HG03439 (cell line): ENCODE data around the gene GATAD2B.
"Not testable (repeated sequence)": the region's sequence is repeated elsewhere in the genome, so short reads cannot be mapped to it uniquely, and the experiment has no call there.

Source experiments
- ATAC-seq: cut with Tn5 transposase; IDR thresholded peaks from one replicate; pipeline ENCODE4 v1.9.1; 2021; ENCODE audit warnings: mild to moderate bottlenecking, moderate library complexity; ENCODE audit not compliant: unreplicated experiment

The GATAD2B gene

DNA sequence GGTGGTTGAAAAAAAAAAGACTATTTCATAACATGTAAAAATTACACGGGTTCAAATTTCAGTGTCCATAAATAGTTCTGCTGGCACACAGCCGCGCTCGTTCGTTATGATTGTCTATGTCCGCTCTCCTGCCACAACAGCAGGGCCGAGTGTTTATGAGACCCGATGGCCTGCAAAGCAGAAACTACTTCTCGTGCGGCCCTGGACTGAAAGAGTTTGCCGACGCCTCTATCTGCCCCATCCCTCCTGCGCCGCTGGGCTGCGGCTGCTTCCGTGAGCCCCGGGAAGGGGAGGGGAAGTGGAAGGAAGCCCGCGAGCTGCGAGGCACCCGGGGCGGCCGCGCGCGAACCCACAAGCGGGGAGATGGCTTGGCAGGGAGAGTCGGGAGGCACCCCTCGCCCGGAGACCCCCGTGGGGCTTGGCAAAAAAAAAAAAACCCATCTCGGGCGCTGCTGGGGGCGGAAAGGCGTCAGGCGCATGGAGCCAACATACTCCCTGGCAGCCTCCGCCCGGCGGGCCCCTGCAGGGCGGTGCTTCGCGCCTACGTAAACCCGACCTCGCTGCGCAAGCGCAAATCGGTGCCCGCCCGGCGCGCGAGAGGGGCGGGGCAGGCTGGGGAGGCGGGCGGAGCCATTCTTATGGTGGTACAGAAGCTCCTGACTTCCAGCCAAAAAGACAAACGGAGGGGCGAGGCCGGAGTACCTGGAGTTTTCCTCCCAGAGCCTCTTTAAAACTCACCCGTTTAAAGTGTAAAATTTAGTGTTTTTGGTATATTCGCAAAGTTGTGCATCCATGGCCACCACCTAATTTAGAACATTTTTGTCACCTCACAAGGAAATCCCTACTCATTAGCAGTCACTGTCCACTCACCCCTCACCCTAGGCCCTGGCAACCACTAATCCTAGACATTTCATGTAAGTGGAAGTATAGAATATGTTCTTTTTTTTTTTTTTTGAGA lies 139.3 kb downstream of the GATAD2B start:
- peak; percentile 92 for ATAC-seq

DNA sequence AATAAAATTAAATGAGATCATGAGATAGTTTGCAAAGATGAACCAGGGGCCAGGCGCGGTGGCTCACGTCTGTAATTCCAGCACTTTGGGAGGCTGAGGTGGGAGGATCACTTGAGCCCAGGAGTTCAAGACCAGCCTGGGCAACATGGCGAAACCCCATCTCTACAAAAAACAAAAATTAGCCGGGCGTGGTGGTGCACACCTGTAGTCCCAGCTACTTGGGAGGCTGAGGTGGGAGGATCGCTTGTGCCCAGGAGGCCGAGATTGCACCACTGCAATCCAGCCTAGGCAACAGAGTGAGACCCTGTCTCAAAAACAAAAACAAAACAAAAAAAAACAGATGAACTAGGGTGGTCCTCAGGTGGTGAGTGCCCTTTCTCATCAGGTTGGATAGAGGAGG lies 140.1 kb downstream of the GATAD2B start:
- not testable (repeated sequence) for ATAC-seq

DNA sequence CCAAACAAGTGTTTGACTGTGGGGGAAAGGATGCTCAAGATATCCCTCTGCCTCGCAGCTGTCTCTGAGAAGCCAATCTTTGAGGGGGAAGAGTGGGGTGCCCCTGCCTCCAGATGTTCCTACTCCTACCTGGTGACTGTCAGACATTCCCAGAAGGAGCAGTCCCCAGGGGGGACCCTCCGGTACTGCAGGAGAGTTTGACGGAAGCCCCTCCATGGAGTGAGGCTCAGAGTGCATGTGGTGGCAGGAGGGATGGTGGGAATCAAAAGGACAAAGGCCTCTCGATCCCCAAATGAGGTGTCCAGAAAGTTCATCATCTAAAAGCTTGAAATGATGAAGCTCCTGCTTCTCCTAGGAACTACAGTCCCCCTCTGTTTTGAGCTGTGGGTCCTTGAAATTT lies 142.2 kb downstream of the GATAD2B start:
- no peak for ATAC-seq

DNA sequence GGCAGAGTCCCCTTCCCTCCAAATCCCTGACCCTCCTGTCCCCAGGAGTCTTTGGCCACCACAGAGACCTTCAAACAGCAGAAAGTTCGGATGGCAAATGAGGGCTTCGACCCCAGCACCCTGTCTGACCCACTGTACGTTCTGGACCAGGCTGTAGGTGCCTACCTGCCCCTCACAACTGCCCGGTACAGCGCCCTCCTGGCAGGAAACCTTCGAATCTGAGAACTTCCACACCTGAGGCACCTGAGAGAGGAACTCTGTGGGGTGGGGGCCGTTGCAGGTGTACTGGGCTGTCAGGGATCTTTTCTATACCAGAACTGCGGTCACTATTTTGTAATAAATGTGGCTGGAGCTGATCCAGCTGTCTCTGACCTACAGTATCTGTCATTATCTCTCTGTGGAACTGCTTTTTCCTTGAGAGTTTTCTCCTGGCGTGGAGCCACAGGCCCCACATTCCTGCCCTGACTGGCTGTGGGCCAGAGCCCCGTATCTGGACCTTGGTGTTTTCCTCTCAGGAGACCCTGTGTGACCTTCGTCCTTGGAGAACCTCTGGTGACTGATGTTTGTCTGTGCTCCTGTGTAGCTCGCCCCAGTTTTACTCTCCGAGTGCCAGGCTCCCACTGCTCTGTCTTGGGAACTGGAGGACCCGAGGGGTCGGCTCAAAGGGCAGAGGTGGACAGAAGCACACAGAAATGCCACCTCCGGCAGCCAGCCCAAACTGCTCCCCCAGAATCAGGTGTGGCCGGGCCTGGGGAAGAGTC lies 142.8 kb downstream of the GATAD2B start:
- ATAC-seq = no peak

DNA sequence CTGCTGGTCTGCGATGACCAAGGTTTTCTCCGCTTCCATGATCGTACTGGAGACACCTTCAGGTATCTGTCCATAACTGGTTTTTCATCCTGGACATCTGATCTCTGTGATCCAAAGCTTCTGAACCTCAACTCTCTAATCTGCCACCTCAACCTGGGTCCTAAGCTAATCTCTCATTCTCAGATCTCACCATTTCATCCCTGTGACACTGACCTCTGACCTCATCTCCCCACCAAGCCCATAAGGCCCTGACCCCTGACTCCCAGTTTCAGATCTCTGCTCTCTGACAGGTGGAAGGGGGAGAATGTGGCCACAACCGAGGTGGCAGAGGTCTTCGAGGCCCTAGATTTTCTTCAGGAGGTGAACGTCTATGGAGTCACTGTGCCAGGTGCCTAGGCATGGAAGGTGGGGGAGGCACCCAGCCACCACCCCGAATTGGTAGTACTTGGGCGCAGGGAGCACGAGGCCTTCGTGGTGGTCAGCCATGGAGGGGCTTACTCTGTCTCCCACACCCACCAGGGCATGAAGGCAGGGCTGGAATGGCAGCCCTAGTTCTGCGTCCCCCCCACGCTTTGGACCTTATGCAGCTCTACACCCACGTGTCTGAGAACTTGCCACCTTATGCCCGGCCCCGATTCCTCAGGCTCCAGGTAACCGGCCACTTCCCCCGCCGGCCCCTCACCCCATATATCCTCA lies 143.8 kb downstream of the GATAD2B start:
- no peak for ATAC-seq

DNA sequence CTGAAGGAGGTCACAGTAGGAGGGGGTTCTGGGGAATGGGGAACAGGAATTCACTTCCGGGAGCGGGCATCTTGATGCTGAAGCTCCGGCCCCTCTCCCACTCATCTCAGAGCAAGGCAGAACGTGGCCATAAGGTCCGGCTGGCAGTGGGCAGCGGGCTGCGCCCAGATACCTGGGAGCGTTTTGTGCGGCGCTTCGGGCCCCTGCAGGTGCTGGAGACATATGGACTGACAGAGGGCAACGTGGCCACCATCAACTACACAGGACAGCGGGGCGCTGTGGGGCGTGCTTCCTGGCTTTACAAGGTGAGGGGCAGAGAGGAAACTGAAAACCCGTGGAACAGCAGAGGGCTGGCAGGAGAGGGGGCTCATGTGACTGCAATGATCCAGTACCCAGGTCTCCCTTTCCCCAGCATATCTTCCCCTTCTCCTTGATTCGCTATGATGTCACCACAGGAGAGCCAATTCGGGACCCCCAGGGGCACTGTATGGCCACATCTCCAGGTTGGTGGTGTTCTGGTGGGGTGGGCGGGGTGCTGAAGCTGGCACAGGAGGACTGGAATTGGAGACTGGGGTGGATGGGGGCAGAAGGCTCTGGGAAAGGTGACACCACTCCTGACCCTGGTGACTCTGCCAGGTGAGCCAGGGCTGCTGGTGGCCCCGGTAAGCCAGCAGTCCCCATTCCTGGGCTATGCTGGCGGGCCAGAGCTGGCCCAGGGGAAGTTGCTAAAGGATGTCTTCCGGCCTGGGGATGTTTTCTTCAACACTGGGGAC lies 144.5 kb downstream of the GATAD2B start:
- ATAC-seq = no peak

DNA sequence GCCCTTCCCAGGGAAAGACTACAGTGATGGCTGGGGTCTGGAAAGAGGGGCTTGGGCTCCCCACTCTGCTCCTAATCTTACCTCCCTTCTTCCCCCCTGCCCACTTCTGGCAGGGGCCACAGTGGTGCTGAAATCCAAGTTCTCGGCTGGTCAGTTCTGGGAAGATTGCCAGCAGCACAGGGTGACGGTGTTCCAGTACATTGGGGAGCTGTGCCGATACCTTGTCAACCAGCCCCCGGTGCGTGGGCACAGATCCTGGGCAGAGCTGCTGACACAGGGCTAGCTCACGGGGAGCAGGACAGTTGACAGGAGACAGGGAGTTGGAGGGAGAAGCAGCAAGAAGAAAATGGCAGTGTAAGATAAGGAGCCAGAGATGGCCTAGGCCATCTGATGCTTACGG lies 145.1 kb downstream of the GATAD2B start:
- ATAC-seq = no peak

DNA sequence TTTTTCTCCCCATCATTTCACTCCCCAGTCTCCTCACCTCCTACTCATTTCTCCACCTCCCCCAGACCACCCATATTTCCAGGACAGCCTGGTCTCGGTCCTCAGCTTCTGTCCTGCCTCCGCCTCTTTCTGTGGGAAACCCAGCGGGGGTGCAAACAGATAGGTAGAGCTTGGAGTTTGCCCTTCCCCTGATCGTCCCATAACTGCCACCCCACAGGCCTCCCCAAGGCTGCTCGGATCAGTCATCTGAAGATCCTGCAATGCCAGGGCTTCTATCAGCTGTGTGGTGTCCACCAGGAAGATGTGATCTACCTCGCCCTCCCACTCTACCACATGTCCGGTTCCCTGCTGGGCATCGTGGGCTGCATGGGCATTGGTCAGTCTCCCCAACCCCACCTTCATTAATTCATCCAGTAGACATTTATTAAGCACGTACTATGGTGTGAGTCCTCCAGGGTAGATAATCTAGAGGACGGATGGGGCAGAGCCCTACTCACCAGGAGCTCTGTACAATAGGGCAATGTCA lies 145.9 kb downstream of the GATAD2B start:
- no peak for ATAC-seq

DNA sequence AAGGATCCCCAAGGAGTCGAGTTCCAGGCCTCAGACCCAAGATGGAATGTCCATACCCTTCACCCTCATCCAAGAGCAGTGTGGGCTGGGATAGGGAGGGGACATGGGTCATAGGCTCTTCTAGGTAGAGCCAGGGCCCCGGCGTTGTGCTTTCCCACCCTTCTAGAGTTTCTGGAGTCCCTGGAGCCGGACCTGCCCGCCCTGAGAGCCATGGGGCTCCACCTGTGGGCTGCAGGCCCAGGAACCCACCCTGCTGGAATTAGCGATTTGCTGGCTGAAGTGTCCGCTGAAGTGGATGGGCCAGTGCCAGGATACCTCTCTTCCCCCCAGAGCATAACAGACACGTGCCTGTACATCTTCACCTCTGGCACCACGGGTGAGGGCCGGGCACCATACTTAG lies 146.4 kb downstream of the GATAD2B start:
- no peak for ATAC-seq

DNA sequence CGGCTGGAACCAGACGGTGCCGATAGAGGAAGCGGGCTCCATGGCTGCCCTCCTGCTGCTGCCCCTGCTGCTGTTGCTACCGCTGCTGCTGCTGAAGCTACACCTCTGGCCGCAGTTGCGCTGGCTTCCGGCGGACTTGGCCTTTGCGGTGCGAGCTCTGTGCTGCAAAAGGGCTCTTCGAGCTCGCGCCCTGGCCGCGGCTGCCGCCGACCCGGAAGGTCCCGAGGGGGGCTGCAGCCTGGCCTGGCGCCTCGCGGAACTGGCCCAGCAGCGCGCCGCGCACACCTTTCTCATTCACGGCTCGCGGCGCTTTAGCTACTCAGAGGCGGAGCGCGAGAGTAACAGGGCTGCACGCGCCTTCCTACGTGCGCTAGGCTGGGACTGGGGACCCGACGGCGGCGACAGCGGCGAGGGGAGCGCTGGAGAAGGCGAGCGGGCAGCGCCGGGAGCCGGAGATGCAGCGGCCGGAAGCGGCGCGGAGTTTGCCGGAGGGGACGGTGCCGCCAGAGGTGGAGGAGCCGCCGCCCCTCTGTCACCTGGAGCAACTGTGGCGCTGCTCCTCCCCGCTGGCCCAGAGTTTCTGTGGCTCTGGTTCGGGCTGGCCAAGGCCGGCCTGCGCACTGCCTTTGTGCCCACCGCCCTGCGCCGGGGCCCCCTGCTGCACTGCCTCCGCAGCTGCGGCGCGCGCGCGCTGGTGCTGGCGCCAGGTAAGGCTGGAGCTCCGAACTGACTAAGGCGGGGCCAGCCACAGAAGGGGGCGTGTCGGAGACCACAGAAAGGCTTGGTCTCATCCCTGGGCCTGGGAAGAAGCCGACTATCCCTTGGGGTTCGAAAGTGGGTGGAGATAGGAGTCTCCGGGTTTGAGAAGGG lies 147.1 kb downstream of the GATAD2B start:
- ATAC-seq = no peak

DNA sequence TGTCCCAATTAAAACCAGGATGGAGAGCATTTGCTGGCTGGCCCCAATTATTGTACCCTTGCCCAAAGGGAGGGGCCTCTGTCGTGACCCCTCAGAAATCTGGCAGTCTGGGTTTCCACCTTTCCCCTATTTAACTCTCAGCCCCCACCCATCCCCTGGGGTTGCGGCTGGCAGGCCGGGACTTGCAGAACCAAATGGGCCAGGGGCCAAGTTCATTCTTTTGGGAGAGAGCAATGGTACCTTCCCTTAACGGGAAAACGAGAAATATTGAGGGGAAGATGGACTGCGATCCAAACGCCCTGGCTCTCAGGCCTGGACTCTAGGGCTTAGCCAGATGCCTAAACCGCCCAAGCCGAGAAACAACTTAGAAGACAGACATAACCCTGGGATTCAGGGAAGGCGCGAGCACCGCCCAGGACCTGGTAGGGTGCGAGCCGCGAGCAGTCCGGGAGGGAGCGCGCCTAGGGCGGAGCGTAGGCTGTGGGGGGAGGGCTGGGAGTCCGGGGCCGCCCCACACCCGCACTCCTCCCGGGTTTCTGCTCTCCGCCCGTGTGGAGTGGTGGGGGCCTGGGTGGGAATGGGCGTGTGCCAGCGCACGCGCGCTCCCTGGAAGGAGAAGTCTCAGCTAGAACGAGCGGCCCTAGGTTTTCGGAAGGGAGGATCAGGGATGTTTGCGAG lies 147.9 kb downstream of the GATAD2B start, which contains the start of gene SLC27A3:
Gene SLC27A3, plus strand, starts transcription at position 628 of the 678 bp plus-strand sequence. CDS start 91 bp downstream, outside the sequence.
- no peak for ATAC-seq

DNA sequence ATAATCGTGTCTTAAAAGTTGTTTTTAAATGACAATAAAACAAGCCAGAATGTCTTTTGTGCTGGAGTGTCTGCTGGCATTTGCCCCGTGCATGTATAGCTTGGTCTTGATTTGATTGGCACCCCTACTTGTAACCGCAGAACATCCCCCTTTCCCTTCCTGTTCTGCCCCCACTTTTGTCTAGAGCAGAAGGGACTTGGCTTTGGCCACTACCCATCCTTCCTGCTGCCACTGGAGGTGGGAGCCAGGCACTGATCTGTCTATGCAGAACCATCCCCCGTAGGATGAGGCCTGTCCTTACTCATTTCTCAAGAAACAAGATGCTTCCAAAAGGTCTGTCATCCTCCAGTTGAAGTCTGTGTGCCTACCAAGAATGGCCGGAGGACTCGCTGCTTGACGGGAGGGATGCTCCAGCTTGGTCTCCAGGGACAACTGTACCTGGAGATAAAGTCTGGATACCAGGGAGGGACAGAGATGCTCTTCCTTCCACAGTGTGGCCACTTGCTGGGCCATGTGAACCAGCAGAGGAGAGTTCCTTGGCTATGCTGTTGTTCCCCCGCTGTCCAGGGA lies 148.7 kb downstream of the GATAD2B start:
- ATAC-seq = no peak

DNA sequence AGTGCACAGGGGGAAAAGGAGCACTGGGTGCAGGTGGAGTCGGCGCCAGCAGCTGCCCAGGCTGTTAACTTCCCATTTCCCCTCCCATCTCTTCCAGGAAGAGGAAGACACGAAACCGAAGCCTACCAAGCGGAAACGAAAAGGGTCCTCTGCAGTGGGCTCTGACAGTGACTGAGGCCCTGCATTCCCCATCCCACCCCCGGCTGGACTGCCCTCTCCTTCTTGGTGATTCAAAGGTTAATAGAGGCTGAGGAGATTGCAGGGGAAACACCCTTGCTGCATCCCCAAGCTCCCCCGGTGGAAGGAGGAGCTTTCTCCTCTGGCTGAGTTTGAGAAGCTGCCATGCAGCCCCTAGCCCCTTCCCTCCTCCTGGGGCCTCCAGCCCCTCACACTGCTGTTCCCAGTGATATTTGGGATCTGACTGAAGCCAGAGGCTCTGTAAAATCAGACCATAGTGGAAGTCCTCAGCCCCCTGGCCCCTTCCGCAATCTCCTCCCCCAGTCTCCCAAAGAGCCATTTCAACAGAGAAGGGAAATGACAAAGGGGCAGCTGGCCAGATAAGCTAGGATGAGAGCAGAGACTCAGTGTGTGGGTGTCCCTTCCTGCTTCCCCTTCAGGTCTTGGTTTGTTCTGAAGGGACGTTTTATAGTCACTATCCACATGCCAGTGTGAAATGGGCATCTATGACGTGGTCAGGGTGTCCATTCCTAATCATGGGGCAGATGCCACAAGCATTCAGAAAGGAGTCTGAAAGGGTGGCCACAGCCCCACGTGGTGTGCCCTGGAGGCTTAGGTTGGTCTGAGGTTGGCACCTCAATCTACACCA lies 149.5 kb downstream of the GATAD2B start:
- ATAC-seq = no peak

DNA sequence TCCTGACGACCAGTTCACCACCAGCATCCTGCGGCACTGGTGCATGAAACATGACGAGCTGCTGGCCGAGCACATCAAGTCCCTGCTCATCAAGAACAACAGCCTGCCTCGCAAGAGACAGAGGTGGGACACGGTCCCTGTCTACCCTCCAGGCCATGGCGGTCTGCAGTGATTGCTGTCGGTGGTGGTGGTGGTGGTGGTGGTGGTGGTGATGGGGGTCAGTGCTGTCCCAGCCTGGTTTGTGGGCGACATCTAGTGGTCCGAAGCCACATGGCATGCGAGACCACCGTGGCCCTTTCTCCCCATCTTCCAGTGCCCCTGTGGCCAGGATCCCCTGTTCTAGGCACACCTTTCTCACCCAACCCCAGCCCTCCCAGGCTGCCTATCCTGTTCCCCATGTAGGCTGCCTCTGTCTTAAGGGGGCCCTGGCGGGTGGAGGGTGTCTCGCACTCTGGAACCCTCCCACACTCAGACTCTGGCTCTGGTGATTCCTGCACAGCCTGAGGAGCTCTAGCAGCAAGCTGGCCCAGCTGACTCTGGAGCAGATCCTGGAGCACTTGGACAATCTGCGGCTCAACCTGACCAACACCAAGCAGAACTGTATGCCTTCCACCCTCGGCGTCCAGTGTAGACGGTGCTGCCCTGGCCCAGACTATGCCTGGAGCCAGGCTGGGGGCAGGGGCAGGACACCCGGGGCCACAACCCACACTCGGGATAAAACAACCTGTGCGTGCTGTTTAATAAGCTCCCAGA lies 150.8 kb downstream of the GATAD2B start:
- no peak for ATAC-seq

DNA sequence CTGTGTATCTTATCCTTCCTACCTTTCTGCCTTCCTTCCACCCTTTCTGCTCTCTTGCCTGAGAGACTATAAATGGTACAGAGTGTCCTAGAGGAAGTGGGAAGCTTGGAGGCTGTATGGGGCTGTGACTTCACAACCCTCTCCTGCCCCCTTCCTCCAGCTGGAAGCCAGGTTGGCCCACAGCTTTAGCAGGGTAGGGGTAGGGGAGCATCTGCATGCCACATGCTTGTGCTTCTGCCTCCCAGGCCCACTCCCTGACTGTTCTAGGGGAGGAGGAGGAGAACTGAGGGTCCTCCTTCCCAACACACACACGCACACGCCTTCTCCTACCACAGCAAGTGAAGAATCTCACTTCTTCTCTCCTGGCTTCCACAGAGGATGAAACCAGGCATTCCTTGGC lies 151.5 kb downstream of the GATAD2B start:
- no peak for ATAC-seq

DNA sequence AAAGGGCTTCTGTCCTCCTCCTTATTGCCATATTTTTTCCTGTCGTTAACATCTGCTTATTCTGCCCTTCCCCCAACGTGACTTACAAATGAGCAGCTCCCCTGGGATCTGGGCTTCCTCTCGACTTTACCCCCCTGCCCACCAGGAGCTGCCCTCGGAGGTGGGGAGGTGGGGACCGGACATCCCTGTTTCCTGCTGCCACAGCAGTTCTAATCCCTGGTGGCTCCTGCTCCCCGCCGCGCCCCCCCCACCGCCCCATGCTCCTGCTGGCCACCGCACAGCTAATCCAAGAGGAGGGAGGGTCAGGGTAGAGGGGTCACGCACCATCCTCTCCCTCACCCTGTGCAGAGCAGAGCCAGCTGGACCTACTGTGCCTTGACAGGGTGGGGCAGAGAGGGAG lies 152.0 kb downstream of the GATAD2B start:
- ATAC-seq = no peak

DNA sequence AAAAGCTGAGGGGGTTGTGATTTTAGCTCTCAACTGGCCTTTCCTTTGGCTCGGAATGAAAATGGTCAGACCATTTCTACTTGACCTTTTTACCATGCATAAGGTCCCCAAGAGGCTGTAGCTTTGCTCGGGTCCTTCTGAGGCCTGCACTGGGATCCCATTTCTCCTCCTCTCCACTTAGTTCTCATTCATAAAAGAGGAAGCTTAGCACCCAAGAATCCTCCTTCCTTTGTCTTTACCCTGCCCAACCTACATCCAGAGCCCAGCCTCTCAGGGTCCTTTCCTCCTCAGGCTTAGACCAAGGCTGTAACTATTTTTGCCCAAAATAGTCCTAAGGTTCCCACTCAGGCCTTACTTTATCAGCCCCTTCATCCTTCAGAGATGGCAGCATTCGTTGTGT lies 153.6 kb downstream of the GATAD2B start:
- no peak for ATAC-seq
